NOMO-1 treated with DMSO at 0.1 percent for 48 hours (cell line): ENCODE measurements around the gene LIMK2.
"Not testable (repeated sequence)": the region's sequence is repeated elsewhere in the genome, so short reads cannot be mapped to it uniquely, and the experiment has no call there.

Source experiments
- DNase-seq: peaks from one replicate; lab custom pipeline; 2025; ENCODE audit not compliant: unreplicated experiment; lab: John Stamatoyannopoulos, UW

Gene LIMK2

DNA sequence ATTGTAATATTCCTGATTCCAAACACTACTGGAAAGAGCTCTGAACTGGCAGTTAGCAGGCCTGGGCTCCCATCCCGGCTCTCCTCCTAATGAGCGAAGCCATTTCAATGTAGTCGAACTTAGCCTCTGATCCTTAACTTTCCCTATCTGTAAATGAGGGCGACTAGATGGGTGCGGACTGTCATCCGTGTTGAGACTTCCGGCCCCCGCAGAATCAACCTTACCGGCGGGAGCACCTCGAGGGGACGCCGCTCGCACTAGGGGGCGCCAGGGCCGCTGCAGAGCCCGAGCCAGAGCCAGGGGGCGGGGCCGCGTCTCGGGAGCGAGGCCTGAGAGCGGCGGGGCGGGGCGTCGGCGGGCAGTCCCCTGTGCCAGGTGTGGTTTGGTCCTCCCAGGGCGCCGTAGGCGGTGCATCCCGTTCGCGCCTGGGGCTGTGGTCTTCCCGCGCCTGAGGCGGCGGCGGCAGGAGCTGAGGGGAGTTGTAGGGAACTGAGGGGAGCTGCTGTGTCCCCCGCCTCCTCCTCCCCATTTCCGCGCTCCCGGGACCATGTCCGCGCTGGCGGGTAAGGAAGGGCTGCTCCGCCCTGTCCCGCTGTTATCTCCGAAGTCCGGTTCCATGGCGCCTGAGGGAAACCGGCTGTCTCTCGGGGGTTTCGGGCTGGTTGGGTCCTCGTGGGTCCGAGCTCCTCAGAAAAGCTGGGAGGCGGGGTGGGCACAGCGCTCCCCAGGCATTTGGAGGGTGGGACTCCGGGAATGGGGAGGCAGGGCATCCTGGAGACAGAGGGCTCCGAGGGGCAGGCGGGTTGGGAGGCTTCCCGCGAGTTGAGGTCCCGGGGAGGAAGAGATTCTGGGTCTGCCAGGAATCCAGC, at the start of gene LIMK2:
TSS of gene LIMK2 (plus strand) at position 437 of the 869 bp plus-strand sequence. CDS start at position 548, 111 bp downstream.
- DNase-seq = peak; percentile 95

DNA sequence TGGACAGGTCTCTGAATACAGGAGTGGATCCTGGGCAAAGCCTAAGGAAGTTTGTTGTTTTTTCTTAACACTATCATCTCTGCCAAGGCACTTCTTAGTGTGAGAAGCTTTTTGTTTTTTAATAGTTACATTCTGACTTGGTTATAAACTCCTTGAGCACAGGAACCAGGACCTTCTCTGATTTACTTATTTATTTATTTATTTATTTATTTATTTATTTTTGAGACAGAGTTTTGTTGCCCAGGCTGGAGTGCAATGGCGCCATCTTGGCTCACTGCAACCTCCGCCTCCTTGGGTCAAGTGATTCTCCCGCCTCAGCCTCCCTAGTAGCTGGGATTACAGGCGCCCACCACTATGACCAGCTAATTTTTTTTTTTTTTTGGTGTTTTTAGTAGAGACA, 41.1 kb upstream of the LIMK2 start:
- no peak for DNase-seq

DNA sequence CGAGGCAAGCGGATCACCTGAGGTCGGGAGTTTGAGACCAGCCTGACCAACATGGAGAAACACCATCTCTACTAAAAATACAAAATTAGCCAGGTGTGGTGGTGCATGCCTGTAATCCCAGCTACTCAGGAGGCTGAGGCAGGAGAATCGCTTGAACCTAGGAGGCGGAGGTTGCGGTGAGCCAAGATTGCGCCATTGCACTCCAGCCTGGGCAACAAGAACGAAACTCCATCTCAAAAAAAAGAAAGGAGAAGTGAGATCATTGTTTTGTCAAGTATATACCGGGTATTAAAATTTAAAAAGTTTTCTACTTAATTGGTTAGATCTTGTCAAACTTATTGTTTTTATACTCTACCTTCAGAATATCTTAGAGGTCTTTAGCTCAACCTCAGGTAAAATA, 40.4 kb upstream of the LIMK2 start:
- peak; percentile 75 for DNase-seq

DNA sequence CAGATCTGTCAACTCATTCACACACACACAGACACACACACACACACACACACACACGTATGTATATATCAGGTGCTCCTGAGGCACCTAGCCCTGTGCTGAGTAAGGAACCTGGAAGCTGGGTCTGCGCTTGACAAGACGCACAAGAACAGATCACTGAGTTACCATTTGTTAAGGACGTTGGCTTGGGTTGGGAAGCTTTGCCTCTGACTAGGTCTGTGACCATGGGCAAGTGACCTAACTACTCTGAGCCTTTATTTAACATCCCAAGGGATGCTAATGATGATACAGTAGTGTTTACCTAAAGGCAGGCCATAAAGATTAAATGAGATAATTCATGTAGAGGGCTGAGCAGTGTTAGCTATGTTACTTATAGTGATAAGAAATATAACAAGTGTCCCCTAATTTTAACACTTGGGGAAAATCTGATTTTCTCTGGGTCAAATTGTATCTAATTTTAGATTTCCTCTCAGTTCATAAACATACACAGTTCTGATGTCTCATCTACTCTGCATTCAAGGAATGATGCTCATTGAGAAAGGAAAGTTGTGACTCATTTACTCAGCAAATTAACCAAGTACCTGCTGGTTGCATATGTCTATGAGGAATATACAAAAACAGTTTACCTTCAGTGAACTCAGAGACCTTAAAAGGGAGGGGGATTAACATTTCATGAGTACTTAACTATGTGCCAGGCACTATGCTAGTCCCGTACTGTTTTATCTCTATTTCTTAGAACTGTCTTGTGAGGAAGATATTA, 38.5 kb upstream of the LIMK2 start:
- no peak for DNase-seq

DNA sequence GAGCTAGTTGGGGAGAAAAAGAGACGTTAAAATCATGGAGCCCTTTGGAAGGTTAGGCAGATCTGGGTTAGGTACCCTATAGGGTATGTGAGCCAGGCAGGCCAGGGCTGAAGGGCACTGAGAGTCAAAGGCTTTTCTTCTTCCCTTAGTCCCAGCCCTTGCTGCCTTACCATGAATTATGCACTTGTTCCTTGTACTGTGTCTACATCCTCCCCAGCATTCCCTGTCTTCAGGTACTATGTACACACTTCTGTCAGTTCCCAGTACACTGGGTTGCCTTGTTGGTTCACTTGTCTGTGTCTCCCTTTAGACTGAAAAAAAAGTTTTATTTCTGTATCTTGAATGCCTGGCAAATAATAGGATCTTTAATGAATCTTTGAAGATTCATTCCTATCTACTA, 35.2 kb upstream of the LIMK2 start:
- no peak for DNase-seq

DNA sequence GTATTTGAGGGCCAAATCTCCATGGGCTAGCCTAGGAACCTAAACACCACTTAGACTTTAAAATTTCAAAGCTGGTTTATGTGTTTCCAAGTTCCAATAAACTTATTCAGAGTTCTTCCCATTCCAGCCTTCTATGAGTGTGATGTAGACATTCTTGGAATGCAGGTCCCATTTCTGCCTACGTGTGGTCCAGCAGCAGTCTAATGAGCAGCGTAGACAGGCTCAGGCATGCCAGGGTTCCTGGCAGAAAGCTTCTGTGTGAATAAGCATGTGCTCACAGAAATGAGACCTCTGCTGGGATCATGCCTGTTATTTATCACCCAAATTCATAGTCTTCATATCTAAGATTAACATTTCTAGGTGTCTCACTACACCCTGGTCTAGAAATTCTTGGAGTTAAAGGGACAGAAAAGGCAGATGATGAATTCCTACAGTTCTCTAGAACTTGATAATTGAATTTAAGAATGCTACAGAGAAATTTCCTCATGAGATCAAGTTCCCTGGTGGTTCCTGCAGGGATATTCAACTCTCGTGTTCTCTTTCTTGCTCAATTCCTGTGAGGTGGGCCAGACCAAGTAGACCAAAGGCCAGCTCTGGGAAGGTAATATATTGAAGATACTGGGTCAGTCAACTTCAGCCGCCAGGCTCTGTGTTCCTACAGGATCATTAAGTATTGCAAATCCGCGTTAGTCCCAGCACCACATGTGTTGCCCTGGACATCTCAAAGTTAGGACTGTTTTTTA, 34.5 kb upstream of the LIMK2 start:
- DNase-seq = no peak

DNA sequence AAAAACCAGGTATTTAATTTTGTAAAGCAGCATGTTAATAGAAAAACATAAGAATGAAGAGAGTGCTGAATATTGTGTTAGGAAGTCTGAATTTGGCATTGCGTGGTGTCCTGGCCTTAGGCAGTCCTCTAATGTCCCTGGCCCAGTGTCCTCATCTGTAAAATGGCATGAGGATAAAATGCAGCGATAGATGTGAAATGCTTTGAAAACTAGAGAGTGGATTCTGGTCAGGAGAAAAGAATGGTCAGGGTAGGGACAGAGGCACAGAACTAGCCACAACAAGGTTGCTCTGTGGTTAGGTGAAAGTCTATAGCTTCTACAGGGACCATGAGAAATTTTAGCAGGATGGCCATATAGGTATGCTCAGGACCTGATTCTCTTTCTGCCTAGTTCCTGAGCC, 33.2 kb upstream of the LIMK2 start:
- DNase-seq = no peak

DNA sequence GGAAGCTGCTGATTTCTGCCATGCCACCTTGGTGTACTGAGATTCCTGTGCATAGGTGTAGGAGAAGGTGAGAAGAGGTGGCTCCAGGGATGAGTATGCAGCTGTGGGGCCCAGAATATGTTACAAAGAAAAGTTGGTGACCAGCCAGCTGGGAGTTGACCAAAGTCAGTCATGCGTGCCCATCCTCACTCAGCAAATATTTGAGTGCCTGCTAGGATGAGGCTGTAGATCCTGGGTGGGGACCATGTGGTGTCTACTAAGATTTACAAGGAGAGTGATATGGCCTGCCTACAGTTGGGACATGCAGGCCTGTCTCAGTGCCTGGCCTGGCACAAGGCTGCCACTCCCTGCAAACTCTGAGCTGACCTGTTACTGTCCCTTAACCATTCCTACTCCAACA, 32.8 kb upstream of the LIMK2 start:
- DNase-seq = no peak

DNA sequence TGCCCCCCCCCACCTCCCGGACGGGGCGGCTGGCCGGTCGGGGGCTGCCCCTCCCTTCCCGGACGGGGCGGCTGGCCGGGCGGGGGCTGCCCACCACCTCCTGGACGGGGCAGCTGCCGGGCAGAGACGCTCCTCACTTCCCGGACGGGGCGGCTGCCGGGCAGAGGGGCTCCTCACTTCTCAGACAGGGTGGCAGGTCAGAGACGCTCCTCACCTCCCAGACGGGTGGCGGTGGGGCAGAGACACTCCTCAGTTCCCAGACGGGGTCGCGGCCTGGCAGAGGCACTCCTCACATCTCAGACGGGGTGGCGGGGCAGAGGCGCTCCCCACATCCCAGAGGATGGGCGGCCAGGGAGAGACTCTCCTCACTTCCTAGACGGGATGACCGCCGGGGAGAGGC, 28.1 kb upstream of the LIMK2 start:
- no peak for DNase-seq

DNA sequence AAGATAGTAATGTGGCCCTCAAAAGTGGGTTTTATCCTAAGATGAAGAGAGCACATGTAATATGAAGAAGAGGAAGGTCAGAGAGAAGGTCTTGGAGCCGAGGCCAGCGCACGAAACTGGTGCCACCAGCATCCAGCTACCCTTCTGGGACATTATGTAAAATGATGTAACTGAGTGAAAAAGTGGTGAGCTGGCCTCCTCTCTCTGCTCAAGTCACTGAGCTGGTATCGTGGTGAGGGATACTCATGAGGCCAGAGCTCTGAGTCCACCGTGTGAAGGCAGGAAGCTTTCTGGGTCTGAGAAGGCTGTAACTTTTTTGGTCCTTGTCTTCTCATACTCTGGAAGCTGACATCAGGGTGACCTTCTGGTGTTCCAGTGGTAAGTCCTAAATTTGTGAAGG, 27.0 kb upstream of the LIMK2 start:
- no peak for DNase-seq

DNA sequence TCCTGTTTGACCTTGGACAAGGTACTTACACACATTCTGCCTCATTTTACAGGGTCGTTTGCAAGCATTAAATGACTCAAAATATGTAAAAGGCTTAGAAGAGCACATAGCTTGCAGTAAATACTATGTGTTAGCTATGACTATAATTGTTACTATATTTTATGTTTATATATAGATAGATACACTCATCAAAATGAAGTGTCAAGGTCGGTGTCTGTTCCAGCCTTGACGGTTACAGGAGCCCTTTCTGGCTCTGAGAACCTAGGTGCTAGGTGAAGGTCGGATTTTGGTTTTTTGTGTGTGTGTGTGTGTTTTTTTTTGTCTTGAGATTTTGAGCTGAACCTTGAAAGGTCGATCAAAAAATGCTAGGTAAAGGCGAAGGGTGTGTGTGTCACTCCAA, 24.5 kb upstream of the LIMK2 start:
- no peak for DNase-seq

DNA sequence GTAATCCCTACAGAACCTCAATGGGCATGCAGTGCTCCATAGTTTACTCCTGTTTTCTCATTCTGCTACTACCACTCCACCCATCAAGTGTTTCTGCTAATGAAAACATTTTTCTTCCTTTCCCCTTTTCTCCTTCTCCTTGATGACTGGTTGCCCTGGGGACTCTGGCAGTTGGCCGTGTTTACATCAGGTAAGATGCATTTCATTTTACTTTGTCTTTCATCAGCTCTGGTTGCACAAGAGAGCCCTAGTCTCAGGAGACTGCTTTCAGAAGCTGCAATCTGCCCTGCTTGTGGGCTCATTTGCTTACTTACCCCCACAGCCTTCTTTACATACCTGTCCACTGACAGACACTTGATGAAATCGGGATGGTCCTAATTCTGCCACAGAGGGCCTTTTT, 19.6 kb upstream of the LIMK2 start:
- DNase-seq = no peak

DNA sequence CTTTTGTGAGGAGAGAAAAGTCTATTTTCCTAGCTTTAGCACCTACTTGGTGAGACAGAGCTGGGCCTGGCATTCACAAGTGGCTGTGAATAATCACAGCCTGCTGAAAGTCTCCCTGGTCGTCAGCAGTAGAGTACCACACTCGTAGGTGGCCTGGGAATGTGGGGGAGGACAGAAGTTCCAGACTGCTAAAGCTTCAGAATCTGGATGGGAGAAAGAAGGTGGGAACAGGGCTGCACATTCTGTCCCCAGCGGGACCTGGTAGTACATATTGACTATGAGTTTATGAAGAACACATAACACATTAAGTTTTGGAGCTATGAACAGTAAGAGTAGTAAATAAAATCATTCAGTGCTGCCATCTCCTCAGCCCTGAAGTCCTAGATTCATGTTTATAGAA, 19.0 kb upstream of the LIMK2 start:
- DNase-seq = no peak

DNA sequence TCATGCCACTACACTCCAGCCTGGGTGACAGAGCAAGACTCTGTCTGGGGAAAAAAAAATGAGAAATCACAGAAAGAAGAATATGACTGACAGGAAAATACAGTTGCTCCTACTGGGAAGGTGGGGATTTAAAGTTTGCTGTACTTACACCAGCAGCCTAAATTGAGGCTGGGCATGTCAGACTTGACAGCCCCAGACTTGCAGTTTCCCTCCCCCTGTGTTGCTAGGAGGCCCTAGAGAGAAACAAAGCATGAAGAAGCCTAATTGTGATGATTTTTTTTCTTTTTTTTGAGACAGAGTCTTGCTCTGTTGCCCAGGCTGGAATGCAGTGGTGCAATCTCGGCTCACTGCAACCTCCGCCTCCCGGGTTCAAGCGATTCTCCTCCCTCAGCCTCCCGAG, 17.4 kb upstream of the LIMK2 start:
- DNase-seq = not testable (repeated sequence)

DNA sequence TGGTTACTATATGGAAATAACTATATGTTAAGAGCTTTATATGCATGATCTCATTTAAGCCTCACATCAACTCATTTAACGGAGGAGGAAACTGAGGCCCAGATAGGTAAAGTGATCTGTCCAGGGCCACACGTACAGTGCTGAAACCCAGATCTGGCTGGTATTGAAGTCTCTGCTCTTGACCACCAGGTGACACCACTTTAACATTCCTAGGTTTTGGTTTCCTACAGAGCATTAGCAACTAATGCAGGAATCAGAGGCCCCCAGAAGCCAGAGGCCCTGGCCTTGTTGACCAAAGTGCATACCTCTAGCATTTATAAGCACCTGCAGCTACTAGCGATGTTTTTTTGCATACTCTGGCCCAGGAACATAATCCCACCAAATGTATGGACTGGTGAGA, 12.9 kb upstream of the LIMK2 start:
- no peak for DNase-seq

DNA sequence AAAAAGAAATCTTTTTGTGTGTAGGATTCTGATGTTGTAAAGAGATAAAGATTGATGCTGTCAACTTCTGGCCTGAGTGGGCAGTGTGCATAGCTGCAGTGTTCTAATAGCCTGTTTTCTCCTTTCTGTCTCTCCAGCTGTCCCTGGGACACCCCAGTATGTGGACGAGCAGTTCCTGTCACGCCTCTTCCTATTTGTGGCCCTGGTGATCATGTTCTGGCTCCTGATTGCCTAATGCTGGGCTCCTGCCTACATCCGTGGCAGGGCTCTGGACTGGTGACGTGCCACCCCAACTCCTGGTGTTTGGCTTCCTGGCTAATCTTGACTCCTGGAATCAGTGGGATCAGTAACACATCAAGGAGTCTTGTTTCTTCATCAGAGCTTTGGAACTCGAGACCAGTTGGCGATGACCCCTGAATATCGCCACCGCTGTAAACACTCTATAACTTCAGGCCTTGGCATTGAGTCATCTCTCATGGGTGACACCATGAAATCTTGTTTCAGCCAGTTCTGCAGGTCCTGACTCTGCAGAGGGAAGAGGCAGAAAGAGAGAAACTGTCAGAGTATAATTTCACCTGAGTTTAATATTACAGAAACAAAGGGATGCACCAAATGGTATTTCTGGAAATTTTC, 7.6 kb upstream of the LIMK2 start:
- not testable (repeated sequence) for DNase-seq

DNA sequence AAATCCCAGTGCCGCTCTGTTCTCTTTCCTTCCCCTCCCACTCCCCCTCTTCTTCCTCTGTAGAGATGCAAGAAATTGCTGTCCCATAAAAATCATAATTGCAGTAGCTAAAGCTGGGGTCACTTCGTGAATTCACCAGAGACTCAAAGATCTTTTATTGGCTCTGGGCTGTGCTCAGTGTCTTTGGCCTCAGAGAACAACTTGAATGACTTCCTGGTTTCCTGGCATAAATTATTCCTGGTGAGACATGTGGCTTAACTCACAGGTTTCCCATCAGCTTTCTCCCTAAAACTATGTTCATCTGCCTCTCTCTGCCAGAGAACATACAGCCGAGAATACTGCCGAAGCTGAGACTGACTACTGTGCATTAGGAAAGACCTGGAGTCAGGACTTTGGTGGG, 7.0 kb upstream of the LIMK2 start:
- not testable (repeated sequence) for DNase-seq

DNA sequence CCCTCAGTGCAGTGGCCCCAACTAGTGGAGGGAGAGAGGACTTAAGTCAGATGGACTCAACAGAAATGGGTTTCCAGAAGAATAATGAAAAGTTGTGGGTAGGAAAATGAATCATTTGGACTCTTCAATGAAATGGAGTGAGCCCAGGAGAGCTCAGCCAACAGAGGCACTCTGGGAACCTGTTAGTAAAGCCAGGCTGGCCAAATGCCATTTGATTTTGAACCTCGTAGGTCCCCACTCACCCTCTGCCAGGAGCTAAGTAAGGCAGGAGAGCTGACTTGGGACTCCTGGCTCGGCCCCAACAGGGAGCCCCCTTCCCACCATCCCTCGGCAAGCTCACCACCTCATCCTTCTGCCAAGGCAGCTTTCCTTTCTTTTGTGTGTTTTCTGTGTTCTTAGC, 5.6 kb upstream of the LIMK2 start:
- DNase-seq = not testable (repeated sequence)

DNA sequence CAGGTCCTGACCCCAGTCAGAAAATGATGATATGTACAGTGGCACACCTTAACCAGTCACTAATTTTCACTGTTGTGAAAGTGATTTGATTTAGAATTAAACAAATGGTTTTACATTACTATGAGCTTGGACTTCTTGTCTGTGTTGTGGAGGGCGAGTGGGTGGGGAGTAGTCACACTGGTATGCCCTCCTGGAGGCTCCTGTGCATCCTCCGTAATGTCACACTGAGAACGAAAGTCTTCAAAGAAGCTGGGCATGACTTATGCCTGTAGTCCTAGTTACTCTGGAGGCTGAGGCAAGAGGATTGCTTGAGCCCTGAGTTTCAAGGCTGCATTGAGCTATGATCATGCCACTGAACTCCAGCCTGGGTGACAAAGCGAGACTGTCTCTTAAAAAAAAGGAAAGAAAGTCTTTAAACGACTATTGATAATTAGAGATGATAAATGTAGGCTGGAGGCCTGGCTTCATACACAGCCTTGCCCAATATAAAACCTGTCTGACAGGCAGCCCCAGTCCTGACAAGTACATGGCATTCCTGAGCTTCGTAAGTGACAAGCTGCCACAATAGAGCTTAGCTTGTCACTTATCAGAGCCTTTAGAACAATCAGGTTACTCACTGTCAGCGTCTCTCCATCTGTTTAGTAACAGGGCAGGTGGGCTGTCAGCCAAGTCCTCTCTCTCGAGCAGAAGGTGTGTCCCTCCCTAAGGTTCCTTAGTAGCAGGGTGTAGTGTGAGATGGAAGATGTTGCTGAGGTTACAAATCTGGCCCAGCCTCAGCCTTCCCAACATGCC, 5.0 kb upstream of the LIMK2 start:
- DNase-seq = no peak
